Measurements from ENCODE around the gene ATP1A4. TPM values are rescaled to one million over a fixed set of nuclear protein-coding genes. Genes with fewer than 3 reads are reported as not detected.

The ATP1A4 gene
- total RNA-seq, 6 experiments from 2014 or later = not detected

DNA sequence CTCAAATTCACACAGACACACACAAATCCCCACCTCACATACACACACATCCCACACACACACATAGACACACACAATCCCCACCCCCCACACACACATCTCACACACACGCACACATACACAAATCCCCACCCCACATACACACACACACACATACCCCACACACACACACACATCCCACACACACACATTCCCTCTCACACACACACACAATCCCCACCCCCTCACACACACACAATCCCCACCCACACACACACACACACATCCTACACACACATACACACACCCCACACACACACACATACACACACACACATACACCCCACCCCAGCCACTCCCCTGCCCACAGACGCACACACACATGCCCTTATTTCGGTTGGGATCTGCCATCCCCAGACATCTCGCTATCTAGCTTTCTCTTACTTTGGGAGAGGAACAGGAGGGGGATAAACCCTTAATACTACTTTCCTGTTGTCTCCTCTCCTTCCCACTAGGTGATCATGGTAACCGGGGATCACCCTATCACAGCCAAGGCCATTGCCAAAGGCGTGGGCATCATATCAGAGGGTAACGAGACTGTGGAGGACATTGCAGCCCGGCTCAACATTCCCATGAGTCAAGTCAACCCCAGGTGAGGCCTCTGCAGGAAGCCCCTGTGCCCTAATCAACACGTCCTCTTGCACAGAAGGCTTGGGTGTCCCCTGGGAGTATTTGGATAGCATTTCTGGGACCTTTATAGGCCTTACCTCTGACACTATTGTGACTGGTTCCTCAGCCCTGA, 17.2 kb upstream of the ATP1A4 start:
- no peak for DNase-seq
- Histone ChIP-seq H3K4me1 (no peaks in the 10 kb centered on the region), H3K36me3 (no peaks in the 10 kb centered on the region), H3K4me3 (no peak overlapping the region), H3K9me3 (no peaks in the 10 kb centered on the region), H3K27me3 (no peaks in the 10 kb centered on the region), H3K27ac (no peak overlapping the region)
- WGBS (ENCODE audit: insufficient coverage, low coverage, low lambda C conversion rate, missing lambda C conversion rate) = 86% methylated on average over 8 of the region's 9 CpGs
- intact Hi-C loops (cut with DNase I) = no loop called here
- ATAC-seq = no peak
- no peak for TF ChIP-seq POLR2A (IDR thresholded peaks at IDR 0.05)
- TF ChIP-seq, protein P1, sequence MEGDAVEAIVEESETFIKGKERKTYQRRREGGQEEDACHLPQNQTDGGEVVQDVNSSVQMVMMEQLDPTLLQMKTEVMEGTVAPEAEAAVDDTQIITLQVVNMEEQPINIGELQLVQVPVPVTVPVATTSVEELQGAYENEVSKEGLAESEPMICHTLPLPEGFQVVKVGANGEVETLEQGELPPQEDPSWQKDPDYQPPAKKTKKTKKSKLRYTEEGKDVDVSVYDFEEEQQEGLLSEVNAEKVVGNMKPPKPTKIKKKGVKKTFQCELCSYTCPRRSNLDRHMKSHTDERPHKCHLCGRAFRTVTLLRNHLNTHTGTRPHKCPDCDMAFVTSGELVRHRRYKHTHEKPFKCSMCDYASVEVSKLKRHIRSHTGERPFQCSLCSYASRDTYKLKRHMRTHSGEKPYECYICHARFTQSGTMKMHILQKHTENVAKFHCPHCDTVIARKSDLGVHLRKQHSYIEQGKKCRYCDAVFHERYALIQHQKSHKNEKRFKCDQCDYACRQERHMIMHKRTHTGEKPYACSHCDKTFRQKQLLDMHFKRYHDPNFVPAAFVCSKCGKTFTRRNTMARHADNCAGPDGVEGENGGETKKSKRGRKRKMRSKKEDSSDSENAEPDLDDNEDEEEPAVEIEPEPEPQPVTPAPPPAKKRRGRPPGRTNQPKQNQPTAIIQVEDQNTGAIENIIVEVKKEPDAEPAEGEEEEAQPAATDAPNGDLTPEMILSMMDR (IDR thresholded peaks at IDR 0.05) = no peak

DNA sequence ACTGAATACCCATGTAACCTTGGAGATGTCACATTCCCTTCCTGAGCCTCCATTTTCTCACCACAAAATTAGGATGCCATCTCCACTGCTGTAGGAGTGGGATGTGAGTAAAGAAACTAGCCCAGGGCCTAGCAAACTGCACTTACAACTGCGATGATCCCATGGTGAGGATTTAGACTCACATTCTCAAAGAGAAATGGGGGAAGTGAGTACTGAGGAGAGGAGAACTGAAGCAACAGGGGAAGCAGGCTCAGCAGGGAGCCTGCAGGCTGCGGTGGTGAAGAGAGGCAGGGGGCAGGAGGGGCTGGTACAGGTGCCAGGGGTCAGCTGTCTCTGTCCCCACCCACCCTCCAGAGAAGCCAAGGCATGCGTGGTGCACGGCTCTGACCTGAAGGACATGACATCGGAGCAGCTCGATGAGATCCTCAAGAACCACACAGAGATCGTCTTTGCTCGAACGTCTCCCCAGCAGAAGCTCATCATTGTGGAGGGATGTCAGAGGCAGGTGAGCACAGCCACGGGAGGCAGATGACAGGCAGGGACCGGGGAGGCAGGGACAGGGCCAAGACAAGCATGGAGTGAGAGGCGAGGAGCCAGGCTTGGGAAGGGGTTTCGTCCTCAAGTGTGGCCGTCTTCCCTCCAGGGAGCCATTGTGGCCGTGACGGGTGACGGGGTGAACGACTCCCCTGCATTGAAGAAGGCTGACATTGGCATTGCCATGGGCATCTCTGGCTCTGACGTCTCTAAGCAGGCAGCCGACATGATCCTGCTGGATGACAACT, 16.4 kb upstream of the ATP1A4 start:
- H3K4me3 ChIP-seq = no peak overlapping the region

DNA sequence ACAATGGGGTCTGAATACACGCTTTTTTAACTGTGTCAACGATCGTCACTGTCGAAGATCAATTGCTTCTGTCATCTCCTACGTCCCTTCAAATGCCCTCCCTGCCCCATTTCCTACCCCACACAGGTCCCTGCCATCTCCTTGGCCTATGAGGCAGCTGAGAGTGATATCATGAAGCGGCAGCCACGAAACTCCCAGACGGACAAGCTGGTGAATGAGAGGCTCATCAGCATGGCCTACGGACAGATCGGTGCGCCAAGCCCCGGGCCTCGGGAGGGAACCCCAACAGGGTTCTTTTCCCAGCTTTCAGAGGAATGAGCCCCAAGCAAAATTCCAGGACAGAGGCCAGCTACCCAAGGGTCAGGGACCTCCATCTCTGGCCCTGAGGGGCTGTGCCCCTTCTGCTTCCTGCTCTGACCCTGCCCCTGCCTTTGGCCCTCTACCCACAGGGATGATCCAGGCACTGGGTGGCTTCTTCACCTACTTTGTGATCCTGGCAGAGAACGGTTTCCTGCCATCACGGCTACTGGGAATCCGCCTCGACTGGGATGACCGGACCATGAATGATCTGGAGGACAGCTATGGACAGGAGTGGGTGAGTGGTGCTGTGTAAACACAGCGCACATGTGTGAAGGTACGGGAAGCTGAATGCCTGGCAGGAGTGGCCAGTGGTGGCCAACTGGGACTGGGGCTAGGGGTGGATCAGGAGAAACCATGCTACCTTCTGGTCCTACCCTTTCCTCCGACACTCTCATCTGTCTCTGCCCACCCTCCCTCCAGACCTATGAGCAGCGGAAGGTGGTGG, 15.1 kb upstream of the ATP1A4 start:
- no peaks in the 10 kb centered on the region for H3K9me3 ChIP-seq
- no peaks in the 10 kb centered on the region for H3K27me3 ChIP-seq
- intact Hi-C loops (cut with DNase I) = no loop called here
- no peaks in the 10 kb centered on the region for H3K4me1 ChIP-seq
- DNase-seq = no peak
- TF ChIP-seq POLR2A (IDR thresholded peaks at IDR 0.05) = no peak
- TF ChIP-seq, protein P1 (IDR thresholded peaks at IDR 0.05) = no peak
- no peaks in the 10 kb centered on the region for H3K36me3 ChIP-seq
- H3K4me3 ChIP-seq = no peak overlapping the region
- 82% methylated on average over 3 of the region's 22 CpGs for WGBS (ENCODE audit: insufficient coverage, low coverage, low lambda C conversion rate, missing lambda C conversion rate)
- ATAC-seq = no peak
- no peak overlapping the region for H3K27ac ChIP-seq

More for the DNA sequence above, 16.4 kb upstream of the ATP1A4 start:
- Histone ChIP-seq H3K36me3 (no peaks in the 10 kb centered on the region), H3K27me3 (no peaks in the 10 kb centered on the region), H3K9me3 (no peaks in the 10 kb centered on the region), H3K4me1 (no peaks in the 10 kb centered on the region), H3K27ac (no peak overlapping the region)
- TF ChIP-seq, protein P1 (IDR thresholded peaks at IDR 0.05) = no peak
- TF ChIP-seq POLR2A (IDR thresholded peaks at IDR 0.05) = no peak
- DNase-seq (no peak), ATAC-seq (peak in 1 of 4 donors; percentile 18)
- whole genome bisulfite sequencing (ENCODE audit: insufficient coverage, low coverage, low lambda C conversion rate, missing lambda C conversion rate) = 76% methylated on average over 9 of the region's 20 CpGs
- intact Hi-C loops (cut with DNase I) = no loop called here

DNA sequence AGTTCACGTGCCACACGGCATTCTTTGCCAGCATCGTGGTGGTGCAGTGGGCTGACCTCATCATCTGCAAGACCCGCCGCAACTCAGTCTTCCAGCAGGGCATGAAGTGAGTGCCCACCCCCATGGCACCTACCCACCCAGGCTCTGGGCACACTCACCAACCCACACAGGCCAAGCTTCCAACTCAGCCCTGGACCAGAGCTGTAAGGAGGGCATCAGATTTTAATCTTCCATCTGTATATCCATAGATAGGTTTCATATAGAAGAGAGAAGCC, 14.5 kb upstream of the ATP1A4 start:
- Histone ChIP-seq H3K9me3 (no peaks in the 10 kb centered on the region), H3K36me3 (no peaks in the 10 kb centered on the region), H3K4me3 (no peak overlapping the region), H3K27ac (no peak overlapping the region), H3K4me1 (no peaks in the 10 kb centered on the region), H3K27me3 (no peaks in the 10 kb centered on the region)
- DNase-seq = no peak
- WGBS (ENCODE audit: insufficient coverage, low coverage, low lambda C conversion rate, missing lambda C conversion rate) = 80% methylated on average over 1 of the region's 5 CpGs
- TF ChIP-seq, protein P1 (IDR thresholded peaks at IDR 0.05) = no peak
- no peak for TF ChIP-seq POLR2A (IDR thresholded peaks at IDR 0.05)
- no peak for ATAC-seq
- intact Hi-C loops (cut with DNase I) = no loop called here

Measured in right lobe of liver (tissue), 6 donors.